ENCODE data around the gene ARL13A. TPM values are rescaled to one million over a fixed set of nuclear protein-coding genes. Genes with fewer than 3 reads are reported as not detected.

The ARL13A gene
- total and polyA plus RNA-seq, 2 of the 8 experiments (the other 6 are each of a cell fraction or from before 2014, with no cell fraction given): not detected

GRCh38 chrX:101037231-101037630 lies 67.7 kb downstream of the ARL13A start:
- no peak overlapping the region for H4K91ac ChIP-seq (replicated peaks; ENCODE audit: insufficient read length, low read length)
- H3K56ac ChIP-seq (replicated peaks; ENCODE audit: insufficient read length, low read depth, low read length): no peak overlapping the region
- H3K27ac ChIP-seq (ENCODE audit: low read depth, low read length): no peak overlapping the region
- H2BK12ac ChIP-seq (ENCODE audit: low read depth, low read length): no peak overlapping the region
- no peaks in the 10 kb centered on the region for H3K23me2 ChIP-seq (ENCODE audit: low read depth, low read length)
- H2BK20ac ChIP-seq (ENCODE audit: low read length): no peak overlapping the region
- H3K4me1 ChIP-seq (replicated peaks in 1 of 4; ENCODE audit: control insufficient read depth in 3 of 4, insufficient read depth in 4 of 4, low read length in 3 of 4): no peaks in the 10 kb centered on the region
- H2BK5ac ChIP-seq (ENCODE audit: low read depth, low read length): no peak overlapping the region
- no peak overlapping the region for H2AFZ ChIP-seq (ENCODE audit: low read length)
- H4K20me1 ChIP-seq (replicated peaks in 1 of 2; ENCODE audit: control insufficient read depth in 1 of 2, insufficient read depth in 2 of 2, low read length in 2 of 2): no peaks in the 10 kb centered on the region
- no peak overlapping the region for H3K4ac ChIP-seq (replicated peaks; ENCODE audit: insufficient read length, low read depth, low read length)
- H4K8ac ChIP-seq (ENCODE audit: extremely low read depth, insufficient read depth, low read length): no peak overlapping the region
- no peak overlapping the region for H3K4me2 ChIP-seq (ENCODE audit: insufficient read depth in 1 of 2, low read depth in 2 of 2, low read length in 2 of 2)
- no peaks in the 10 kb centered on the region for H3K9me3 ChIP-seq (ENCODE audit: insufficient read depth in 2 of 2, low read depth in 1 of 2, low read length in 1 of 2)
- H3K27me3 ChIP-seq (replicated peaks in 1 of 4; ENCODE audit: control insufficient read depth in 3 of 4, extremely low read depth in 1 of 4, insufficient read depth in 3 of 4, low read length in 3 of 4): no peaks in the 10 kb centered on the region
- no peaks in the 10 kb centered on the region for H3K79me2 ChIP-seq (ENCODE audit: control insufficient read depth in 1 of 2, insufficient read depth in 2 of 2, low read length in 2 of 2)
- H3K9ac ChIP-seq (replicated peaks in 1 of 4; ENCODE audit: extremely low read depth in 1 of 4, low read depth in 3 of 4, low read length in 3 of 4): no peak overlapping the region
- DNase-seq (ENCODE audit: low read depth in 1 of 2, low spot score in 2 of 2) (no peak), FAIRE-seq (no peak)
- H2BK15ac ChIP-seq (ENCODE audit: low read length): no peak overlapping the region
- H4K5ac ChIP-seq (ENCODE audit: insufficient read length, low read depth, low read length): no peak overlapping the region
- H3K36me3 ChIP-seq (ENCODE audit: control insufficient read depth in 2 of 4, insufficient read depth in 4 of 4, low read length in 3 of 4): peaks cover 0 to 14% (median 5%) of the 10 kb centered on the region in 4 experiments; a peak in 3 of 8 replicates
- no peak overlapping the region for H3K23ac ChIP-seq (ENCODE audit: insufficient read length)
- ChIA-PET CTCF (ENCODE audit: partially characterized antibody) (no interaction called here), POLR2A (ENCODE audit: partially characterized antibody) (no interaction called here)
- no peak overlapping the region for H3K18ac ChIP-seq (ENCODE audit: extremely low read depth, low read length)
- H3K14ac ChIP-seq (ENCODE audit: insufficient read length): no peak overlapping the region
- no peak overlapping the region for H3K4me3 ChIP-seq (ENCODE audit: extremely low read depth in 1 of 4, insufficient read depth in 2 of 4, low read depth in 3 of 4, low read length in 4 of 4)
- no peak overlapping the region for H2BK120ac ChIP-seq (replicated peaks; ENCODE audit: low read depth, low read length)
- no peaks in the 10 kb centered on the region for H3K79me1 ChIP-seq (ENCODE audit: low read depth, low read length)
- TF ChIP-seq EP300 (IDR thresholded peaks at IDR 0.05; ENCODE audit: borderline replicate concordance in 1 of 2, low read depth in 2 of 2, low read length in 2 of 2): no peak
- no peak for TF ChIP-seq MAX (IDR thresholded peaks at IDR 0.05)
- TF ChIP-seq ASH2L (IDR thresholded peaks at IDR 0.05; ENCODE audit: low read length): no peak
- TF ChIP-seq TEAD4 (IDR thresholded peaks at IDR 0.05; ENCODE audit: low read depth, low read length): no peak
- no peak for TF ChIP-seq BACH1 (IDR thresholded peaks at IDR 0.05; ENCODE audit: low read length)
- no peak for TF ChIP-seq FOSL1 (IDR thresholded peaks at IDR 0.05; ENCODE audit: insufficient read depth, low read depth, low read length)
- TF ChIP-seq RAD21 (IDR thresholded peaks at IDR 0.05 in 1 of 2, conservative IDR thresholded peaks at IDR 0.05 in 1 of 2; ENCODE audit: low read depth in 2 of 2, low read length in 2 of 2): no peak
- no peak for TF ChIP-seq SAP30 (IDR thresholded peaks at IDR 0.05; ENCODE audit: insufficient read depth, insufficient replicate concordance, low read length)
- TF ChIP-seq RNF2 (IDR thresholded peaks at IDR 0.05; ENCODE audit: borderline replicate concordance, low read depth, low read length, missing control alignments, poor library complexity, severe bottlenecking): no peak
- TF ChIP-seq KDM1A (IDR thresholded peaks at IDR 0.05; ENCODE audit: borderline replicate concordance, low read length): no peak
- TF ChIP-seq TBP (IDR thresholded peaks at IDR 0.05; ENCODE audit: low read depth, low read length): no peak
- no peak for TF ChIP-seq ATF3 (IDR thresholded peaks at IDR 0.05; ENCODE audit: insufficient read depth, low read depth, low read length)
- no peak overlapping the region for H2AK5ac ChIP-seq (ENCODE audit: low read depth, low read length)

All from H1 (cell line).